22Rv1 (cell line): Measurements from ENCODE around the gene OLFML2B.

Experiments used
- H3K27ac ChIP-seq: fragments of 450-650 bp; 2 replicates; pipeline ENCODE4 v1.5.1; 2017
- ZFX ChIP-seq: fragments of 450-650 bp; IDR thresholded peaks from 2 replicates; pipeline ENCODE4 v1.6.1; 2017; ENCODE audit warnings: antibody characterized with exemption, borderline replicate concordance
- TF ChIP-seq, protein P1 (sequence below): fragments of 450-650 bp; IDR thresholded peaks from 2 replicates; pipeline ENCODE4 v1.5.1; 2017; ENCODE audit warnings: mild to moderate bottlenecking

Gene OLFML2B

DNA sequence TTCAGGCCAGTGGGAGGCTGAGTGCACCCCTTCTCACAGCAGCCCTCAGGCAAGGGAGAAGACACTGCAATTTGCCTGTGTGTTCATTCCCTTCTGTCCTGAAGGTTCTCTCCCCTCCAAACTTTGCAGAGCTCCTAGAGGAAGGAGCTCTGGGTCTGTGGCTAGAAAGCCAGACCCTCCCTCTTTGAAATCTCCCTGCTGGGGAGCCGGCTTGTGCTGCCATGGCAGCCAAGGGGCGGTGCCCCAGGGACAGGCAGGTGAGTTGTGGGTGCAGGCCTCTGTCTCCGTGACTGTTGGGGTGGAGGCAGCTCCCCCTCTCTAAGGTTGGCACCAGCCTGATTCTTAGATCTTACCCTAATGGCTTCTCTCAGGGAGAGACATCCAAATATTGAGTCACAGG is 53.0 kb downstream of the OLFML2B start:
- no peak overlapping the region for H3K27ac ChIP-seq
- no peak for TF ChIP-seq ZFX
- TF ChIP-seq, protein P1, sequence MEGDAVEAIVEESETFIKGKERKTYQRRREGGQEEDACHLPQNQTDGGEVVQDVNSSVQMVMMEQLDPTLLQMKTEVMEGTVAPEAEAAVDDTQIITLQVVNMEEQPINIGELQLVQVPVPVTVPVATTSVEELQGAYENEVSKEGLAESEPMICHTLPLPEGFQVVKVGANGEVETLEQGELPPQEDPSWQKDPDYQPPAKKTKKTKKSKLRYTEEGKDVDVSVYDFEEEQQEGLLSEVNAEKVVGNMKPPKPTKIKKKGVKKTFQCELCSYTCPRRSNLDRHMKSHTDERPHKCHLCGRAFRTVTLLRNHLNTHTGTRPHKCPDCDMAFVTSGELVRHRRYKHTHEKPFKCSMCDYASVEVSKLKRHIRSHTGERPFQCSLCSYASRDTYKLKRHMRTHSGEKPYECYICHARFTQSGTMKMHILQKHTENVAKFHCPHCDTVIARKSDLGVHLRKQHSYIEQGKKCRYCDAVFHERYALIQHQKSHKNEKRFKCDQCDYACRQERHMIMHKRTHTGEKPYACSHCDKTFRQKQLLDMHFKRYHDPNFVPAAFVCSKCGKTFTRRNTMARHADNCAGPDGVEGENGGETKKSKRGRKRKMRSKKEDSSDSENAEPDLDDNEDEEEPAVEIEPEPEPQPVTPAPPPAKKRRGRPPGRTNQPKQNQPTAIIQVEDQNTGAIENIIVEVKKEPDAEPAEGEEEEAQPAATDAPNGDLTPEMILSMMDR = no peak

DNA sequence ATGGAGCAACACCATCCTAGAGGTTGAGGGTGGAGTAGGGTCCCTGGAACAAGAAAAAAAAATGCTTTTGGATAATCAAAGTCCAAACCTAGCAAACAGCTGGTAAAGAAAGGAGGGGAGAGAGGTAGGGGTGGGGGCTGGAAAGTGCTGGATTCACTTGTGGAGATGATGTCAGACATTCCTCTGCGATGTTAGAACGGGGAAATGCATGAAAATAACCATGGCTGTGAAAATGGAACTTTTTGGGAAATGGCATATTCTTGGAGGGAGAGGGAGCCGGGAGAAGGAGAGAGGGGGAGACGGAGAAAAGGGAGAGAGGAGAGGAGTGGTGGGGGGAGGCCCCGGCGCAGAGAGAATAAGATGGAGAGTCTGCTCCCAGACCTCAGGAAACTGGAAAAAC is 53.6 kb downstream of the OLFML2B start:
- no peak overlapping the region for H3K27ac ChIP-seq
- TF ChIP-seq ZFX = no peak
- TF ChIP-seq, protein P1 = no peak

DNA sequence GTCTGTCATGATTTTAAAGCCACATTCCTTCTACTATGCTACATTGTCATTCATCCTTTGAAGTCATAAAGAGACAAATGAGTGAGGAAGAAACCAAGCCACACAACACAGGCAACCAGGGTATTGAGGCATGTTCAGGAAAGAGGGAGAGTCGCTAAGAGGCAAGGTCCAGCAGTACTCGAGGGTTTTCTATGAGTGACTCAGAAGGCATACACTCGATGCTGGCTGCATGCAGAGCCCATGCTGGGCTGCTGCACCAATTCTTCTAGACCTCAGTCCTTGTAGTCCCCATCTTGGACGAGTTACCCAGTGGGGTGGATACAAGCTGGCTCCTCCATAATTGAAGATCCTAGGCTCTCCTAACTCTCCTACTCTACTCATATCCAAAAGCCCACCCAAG is 57.6 kb downstream of the OLFML2B start:
- no peak overlapping the region for H3K27ac ChIP-seq
- TF ChIP-seq ZFX = no peak
- TF ChIP-seq, protein P1 = no peak

DNA sequence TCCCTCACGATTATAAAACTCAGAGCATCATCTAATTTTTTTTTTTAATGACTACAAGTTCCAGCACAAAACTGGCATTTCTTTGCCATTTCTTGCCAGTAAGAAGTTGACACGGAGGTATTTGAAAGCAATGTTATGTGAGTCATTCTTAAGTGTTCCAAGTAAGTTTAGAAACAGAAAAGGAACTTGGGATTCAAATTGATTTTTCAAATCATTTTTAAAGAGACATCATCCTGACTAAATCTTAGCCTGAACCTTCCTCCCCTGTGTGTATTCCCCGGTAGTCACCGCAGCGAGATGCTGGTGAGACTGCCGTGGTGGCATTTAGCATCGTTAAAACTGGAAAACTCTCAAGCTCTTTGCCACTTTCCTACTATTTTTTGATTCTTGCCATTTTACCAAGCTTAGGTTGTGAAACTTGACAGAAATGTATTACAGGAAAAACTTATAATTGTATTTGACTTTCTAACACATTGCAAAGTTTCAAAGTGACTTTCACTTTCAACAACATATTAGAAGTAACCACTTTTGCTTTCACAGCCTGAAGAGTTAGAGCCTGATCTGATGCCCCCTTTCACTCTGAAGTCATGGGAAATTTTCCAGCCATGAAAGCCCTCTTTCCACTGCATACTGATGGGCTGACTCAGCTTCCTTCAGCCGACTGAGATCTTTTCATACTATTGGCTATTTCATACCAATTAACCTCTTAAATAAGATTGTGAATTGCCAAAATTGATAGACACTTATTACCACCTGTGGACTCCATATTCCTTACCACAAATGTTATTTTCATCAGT is 61.4 kb downstream of the OLFML2B start:
- no peak overlapping the region for H3K27ac ChIP-seq
- TF ChIP-seq, protein P1 = no peak
- no peak for TF ChIP-seq ZFX

DNA sequence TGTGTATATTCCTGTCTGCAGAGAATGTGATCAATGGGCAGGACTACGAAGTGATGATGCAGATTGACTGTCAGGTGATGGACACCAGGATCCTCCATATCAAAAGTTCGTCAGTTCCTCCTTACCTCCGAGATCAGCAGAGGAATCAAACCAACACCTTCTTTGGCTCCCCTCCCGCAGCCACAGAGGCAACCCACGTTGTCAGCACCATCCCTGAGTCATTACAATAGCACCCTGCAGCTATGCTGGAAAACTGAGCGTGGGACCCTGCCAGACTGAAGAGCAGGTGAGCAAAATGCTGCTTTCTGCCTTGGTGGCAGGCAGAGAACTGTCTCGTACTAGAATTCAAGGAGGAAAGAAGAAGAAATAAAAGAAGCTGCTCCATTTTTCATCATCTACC is 65.2 kb downstream of the OLFML2B start:
- TF ChIP-seq, protein P1 = no peak
- no peak for TF ChIP-seq ZFX
- no peak overlapping the region for H3K27ac ChIP-seq

DNA sequence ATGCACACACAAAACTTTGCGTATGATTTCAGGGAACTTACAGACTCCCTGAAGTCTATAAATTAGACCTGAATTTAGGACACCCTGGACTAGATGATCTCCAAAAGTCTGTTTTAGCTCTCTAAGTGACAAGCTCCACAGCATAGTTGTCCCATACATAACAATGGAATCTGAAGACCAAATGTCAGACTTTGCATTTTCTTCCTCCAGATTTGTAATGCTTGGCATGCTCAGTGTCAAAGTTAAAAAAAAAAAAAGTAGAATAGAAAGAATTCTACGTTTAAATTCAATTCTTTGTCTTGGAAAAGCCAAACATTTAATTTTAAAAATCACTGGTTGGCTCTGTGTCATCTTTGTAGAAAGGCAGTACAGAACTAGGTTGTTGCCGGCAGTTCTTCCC is 66.7 kb downstream of the OLFML2B start:
- TF ChIP-seq, protein P1 = no peak
- no peak for TF ChIP-seq ZFX

DNA sequence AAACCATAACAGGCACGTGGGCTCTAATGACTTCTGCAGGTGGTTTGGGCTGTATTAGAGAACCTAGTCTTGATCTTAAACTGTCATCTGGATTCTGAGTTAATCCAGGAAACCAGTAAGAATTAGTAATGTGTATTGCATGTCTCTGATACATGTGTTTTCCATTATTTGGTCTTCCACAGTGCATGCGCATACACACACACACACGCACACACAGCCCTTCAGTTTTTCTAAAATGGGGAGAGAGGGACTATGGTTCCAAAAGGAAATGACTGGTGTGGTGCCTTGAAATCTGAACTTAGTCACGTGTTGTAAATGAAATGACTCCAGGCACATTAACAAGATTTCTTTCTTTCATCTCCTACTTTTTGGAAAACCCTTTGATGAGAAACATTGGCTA is 67.6 kb downstream of the OLFML2B start:
- TF ChIP-seq ZFX = no peak
- TF ChIP-seq, protein P1 = no peak

More for the DNA sequence above, 66.7 kb downstream of the OLFML2B start:
- H3K27ac ChIP-seq = no peak overlapping the region

More for the DNA sequence above, 67.6 kb downstream of the OLFML2B start:
- H3K27ac ChIP-seq = no peak overlapping the region
